CD4-positive, alpha-beta T cell treated with Interleukin-17A for 4 hours (primary cell): ENCODE data around the gene ITGB6.
A peak's percentile ranks its signal among the peaks of the same experiment; 100 is the strongest.

Source experiments
- DNase-seq: peaks from one replicate; pipeline ENCODE4 v3.0.0-alpha.2; 2020; ENCODE audit warnings: mixed read lengths

ITGB6 gene, protein sequence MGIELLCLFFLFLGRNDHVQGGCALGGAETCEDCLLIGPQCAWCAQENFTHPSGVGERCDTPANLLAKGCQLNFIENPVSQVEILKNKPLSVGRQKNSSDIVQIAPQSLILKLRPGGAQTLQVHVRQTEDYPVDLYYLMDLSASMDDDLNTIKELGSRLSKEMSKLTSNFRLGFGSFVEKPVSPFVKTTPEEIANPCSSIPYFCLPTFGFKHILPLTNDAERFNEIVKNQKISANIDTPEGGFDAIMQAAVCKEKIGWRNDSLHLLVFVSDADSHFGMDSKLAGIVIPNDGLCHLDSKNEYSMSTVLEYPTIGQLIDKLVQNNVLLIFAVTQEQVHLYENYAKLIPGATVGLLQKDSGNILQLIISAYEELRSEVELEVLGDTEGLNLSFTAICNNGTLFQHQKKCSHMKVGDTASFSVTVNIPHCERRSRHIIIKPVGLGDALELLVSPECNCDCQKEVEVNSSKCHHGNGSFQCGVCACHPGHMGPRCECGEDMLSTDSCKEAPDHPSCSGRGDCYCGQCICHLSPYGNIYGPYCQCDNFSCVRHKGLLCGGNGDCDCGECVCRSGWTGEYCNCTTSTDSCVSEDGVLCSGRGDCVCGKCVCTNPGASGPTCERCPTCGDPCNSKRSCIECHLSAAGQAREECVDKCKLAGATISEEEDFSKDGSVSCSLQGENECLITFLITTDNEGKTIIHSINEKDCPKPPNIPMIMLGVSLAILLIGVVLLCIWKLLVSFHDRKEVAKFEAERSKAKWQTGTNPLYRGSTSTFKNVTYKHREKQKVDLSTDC

DNA sequence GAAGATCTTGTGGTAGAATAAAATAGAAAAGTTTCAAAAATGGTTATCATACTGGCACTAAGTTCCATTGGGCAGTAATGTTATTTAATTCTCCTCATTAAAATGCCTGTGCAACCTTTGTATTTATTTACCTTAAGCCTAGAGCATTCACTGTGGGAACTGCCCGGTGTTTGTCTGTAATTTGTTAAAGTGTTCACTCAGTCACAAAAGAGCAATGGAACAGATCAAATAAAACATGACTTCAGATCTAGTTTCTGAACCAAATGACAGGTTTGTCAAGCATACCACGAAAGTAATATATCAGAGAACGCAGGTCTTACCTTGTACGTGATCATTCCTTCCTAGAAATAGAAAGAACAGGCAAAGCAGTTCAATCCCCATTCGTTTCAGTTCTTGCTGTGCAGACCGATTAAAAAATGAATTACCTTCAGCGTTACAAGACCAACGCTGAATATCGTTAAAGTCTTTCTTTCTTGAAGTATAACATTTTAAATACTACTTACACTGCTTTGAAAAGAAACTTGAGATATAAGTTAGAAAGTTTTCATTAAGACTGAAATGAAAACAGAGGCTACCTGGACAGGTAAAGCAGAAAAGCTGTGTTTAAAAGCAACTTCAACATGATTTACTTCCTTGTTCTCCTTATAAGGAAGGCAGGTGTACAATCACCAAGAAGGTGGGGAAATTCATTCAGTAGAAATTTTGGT lies at the start of gene ITGB6:
Gene ITGB6 (minus strand): TSS at position 590 of the 707 bp plus-strand sequence. CDS start 209 bp downstream, at position 381.
- no peak for DNase-seq

DNA sequence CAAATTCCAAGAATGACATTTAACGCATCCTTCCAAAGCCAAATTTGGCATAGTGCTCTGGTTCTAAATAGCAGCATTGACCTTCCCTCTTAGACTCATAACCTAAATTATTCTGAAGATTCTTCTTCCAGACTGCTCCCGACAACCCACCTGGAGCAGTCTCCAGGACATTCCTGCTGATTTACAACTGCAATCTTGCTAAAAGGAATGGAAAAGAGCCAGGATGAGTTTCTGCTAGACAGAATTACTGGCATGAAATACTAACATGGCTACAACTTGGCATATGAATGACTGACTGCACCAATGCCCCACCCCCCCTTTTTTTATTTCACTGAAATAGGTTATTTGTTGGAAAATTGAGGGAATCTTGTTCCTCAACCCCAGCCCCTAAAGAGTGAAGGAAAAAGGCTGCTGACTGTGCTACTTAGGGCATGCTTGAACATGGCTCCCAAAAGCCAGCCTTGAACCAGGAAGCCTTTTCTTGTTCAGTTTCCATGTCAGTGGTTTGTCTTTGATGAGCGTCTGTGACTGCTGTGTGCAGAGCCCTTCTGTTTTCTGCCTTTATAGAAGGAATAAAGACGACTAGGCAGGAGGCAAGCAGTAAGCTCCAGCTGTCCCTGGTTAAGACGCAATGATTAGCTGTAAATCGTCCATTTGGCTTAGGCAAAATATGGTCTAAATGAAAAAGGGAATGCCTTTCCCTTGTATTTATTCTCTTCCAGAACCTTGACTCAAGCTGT lies 47.4 kb upstream of the ITGB6 start:
- no peak for DNase-seq

GRCh38 chr2:160246356-160246755 lies 46.3 kb upstream of the ITGB6 start:
- DNase-seq: no peak

DNA sequence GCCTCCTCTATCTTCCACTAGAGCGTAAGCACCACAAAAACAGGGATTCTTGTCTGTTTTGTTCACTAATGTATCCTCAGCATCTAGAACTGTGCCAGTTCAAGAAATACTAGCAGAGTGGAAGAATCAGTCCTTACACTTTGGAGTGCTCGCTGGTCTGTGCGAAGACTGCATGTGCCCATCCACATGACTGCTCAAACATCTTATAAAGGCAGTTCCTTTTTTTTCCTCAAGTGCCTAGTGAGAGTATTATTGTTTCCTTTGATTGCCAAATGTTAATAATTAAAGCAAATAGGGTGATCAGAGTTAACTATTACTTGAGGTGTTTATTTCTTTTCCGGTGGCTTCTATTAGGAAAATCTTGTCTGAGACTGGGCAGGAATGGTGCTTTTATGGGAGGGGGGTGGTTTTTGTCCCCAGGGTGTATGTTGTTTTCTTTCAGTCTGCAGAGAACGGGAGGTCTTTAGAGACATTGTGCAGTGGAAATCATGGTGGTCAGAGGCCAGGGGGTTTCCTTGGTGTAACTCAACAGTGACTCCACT lies 45.6 kb upstream of the ITGB6 start:
- no peak for DNase-seq

- DNase-seq: no peak
These were observed 43.0 kb upstream of the ITGB6 start for GRCh38 chr2:160242893-160243564.

- no peak for DNase-seq
These were observed 41.4 kb upstream of the ITGB6 start for GRCh38 chr2:160241251-160242137.

DNA sequence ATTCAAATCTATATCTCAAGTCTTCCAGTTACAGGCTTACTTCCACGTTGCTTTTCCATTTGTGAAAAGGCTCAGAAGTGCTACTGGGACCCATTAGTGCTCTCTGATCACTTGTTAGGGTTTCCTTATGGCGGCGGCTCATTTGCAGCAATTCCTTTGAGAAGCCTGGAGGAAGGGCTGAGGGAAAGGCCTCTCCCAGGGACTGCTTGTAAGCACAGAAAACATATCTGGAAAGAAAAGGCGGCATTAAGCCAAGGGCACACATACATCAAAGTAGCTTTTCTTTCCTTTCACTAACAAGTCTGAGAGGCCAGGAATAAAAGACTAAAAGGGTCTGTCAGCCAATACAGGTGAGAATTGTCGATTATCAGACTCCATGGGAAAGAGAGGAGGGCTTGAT lies 39.4 kb upstream of the ITGB6 start:
- DNase-seq: no peak

DNA sequence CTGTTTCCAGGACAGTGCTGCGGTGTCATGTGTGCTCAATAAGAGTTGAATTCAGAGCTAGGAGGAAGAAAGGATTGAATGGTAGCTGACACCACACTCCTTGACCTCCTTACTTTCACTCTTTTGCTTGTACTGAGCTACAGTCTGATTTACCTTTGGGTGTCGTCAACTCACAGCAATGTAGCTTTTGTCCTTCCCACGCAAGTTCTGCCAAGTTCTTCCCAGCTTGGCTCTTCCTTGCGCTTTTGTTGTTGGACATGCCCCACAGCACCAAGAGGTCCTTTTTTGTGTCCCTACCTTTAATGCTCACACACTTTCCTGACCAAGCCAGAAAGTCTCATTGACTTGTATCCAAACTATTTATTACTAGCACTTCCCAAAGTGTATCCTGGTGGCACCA lies 38.3 kb upstream of the ITGB6 start:
- DNase-seq: no peak

DNA sequence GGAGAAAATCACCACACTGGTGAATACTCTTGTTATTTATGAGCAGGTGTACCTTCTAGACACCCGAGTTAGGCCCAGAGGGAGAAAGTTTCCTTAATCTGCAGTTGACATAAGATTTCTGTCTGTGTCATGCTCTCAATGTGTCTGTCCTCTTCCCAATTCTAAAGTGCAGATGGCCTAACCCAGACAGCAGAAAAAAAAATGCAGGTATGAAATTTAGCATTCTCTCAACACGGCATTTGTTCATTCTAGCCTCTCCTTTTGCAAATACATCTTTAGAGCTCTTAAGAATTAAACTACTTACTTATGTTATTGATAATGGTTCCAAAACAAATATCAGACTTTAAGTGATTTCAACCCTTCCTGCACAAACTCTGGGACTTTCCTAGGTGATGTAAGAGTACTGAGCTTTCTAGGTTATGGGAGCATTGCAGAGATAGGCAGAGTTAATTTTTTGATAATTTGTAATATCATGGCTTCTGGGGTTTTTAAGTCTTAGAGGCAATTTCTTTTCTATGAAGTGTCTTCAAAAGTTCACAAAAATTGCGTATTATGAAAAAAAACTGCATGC lies 32.9 kb upstream of the ITGB6 start:
- no peak for DNase-seq

DNA sequence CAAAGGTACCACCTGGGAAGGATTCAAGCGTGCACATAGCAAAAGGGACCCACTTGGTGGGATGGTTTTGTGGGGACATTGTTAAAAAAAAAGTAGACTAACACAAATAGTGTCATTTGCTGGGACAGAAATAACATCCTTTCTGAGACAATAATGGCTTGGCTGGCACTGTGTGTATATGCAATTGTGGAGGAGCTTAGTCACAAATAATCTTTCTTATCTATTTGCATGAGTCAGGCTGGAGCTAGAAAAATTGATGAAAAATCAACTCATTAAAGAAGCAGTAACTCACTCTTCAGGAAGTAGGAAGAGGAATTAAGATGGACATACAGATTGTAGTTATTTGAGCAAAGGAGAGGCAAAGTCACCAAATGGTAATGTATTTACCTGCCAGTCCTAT lies 29.5 kb upstream of the ITGB6 start:
- DNase-seq: no peak

GRCh38 chr2:160228141-160228917 lies 28.3 kb upstream of the ITGB6 start:
- DNase-seq: no peak

DNA sequence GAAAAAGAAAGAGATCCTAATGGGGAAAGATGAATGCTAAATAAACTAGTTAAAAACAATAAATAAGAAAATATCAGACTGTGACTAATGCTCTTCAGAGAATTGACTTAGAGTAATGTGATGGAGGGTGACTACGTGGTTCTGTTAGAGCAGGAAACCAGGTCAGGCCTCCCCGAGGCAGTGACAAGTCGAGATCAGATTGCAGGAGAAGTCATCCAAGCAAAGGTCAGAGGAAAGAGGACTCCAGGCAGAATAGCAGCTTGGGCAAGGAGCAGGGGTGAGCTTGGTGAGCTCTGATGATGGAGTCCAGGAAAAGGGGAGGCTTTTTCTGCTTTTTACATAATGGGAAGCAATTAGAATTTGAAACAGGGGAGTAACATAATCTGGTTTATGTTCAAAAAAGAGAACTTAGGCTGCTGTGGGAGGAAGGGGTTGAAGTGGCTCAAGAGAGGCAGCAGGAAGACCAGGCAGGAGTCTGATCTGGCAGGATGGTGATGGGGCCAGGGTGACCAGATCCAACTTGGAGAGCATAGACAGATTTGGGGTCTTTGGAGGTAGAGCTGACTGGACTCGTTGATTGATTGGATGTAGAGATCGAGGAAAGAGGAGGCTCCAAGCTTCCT lies 27.3 kb upstream of the ITGB6 start:
- DNase-seq: no peak

DNA sequence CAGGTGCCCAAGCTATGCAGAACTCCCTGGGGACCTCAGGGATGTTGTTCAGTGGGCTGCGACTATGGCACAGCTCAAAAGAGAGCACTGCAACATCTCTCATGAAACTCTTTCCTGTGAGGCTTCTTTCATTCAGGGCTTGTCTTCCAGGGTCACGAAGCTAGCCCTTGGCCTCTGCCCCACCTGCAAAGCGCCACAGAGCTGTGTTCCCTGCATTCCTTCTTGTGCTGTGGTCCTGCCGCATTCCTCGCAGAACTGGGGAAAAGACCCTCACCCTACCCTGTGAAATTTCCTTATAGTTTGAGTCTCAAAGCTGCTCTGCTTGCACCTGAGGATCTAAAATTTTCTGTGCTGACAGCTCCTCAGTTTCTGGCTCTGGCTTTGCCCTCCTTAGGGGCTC lies 26.3 kb upstream of the ITGB6 start:
- no peak for DNase-seq

- no peak for DNase-seq
These were observed 25.6 kb upstream of the ITGB6 start for GRCh38 chr2:160225722-160226121.

- no peak for DNase-seq
These were observed 24.4 kb upstream of the ITGB6 start for GRCh38 chr2:160224507-160224906.

DNA sequence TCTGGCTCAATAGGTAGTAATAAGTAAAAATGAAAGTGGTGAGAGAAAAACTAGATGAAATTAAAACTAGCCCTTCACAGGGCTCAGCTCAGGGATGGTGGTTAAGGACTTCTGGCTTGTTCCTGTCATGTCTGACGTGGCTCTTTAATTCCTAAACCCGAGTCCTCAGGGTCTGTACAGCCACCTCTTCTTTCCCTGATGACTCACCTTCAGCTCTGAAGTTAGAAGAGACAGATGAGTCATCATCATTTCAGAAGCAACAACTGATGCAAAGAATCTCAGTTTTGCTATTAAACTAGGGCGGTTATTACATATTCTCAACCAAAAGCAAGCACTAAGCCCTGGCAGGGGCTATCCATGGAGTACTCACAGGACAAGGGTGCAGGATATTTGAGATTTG lies 24.0 kb upstream of the ITGB6 start:
- DNase-seq: peak; percentile 30

DNA sequence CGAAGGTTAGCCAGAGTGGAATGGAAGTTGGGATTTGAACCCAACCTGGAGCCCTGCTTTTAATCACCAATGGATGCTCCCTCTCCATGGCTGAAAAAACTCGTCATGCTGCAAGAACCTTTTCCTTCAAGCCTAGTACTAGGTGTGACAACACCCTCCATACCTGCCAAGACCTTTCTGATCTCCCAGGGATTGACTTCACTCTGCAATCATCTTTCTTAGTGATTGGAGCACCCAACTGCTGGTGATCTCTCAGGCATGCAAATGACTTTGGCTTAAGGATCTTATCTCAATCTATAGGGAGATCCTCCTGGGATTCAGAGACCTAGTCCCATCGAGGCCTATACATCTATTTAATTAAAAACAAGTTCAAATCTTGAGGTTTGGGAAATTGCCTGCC lies 23.5 kb upstream of the ITGB6 start:
- DNase-seq: no peak

DNA sequence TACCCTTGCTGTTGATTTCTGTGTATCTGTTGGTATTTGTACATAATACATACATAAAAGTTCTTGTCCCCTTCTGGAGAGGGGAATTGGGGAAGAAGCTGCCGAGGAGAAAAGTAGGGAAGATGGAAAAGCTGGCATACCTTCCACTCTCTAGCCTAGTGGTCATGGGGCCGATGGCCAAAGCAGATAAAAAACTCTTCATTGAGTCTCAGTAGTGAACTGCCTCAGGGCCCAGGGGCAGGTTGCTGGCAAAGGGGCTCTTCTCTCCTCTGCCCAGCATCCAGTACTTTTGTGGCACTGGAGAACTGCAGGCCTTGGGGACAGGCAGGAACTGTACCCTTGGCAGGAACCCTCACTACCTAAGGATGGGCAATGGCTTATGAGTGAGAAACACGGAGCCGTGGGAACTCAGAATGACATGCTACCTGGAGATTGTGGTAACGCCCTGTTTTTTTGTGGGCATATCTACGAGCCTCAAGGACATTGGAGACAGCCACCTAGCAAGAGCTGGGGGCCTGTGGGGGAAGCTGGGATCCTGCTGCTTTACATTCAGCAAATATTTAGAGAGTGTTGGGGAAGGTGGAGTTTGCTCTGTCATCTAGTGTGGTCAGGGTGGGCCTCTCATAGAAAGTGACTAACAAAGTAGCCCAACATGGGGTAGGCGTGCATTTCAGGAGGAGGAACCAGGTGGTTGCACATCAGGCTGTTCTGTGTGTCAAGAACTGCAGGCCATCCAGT lies 22.6 kb upstream of the ITGB6 start:
- no peak for DNase-seq
